H9 (cell line): ENCODE results near the gene ADSS1. TPM values are rescaled to one million over a fixed set of nuclear protein-coding genes. Genes with fewer than 3 reads are reported as not detected.

Experiments
- DNase-seq: peaks from one replicate; pipeline ENCODE4 v3.0.0-alpha.2; 2017
- H2AFZ ChIP-seq: one replicate; pipeline ENCODE4 v1.6.1; 2013; ENCODE audit warnings: mild to moderate bottlenecking, low read length, control low read depth, moderate library complexity
- H2AK5ac ChIP-seq: 2 replicates; pipeline ENCODE4 v1.6.1; 2013; ENCODE audit warnings: low read length, control low read depth, mixed read lengths; ENCODE audit not compliant: insufficient read length
- H2BK120ac ChIP-seq: one replicate; pipeline ENCODE4 v1.6.1; 2013; ENCODE audit warnings: low read depth, mild to moderate bottlenecking, low read length, control low read depth, inconsistent platforms; ENCODE audit not compliant: poor library complexity, severe bottlenecking
- H2BK12ac ChIP-seq: 2 replicates; pipeline ENCODE4 v1.6.1; 2013; ENCODE audit warnings: low read length, control low read depth, mixed read lengths, low read depth; ENCODE audit not compliant: insufficient read length
- H2BK15ac ChIP-seq: 2 replicates; pipeline ENCODE4 v1.6.1; 2013; ENCODE audit warnings: low read depth, low read length, control low read depth
- H2BK20ac ChIP-seq: one replicate; pipeline ENCODE4 v1.6.1; 2013; ENCODE audit warnings: low read depth, mild to moderate bottlenecking, low read length, control low read depth, inconsistent platforms; ENCODE audit not compliant: poor library complexity, severe bottlenecking
- H2BK5ac ChIP-seq: 2 replicates; pipeline ENCODE4 v1.6.1; 2013; ENCODE audit warnings: low read length, control low read depth, mixed read lengths; ENCODE audit not compliant: insufficient read length
- H3K14ac ChIP-seq: 2 replicates; pipeline ENCODE4 v1.6.1; 2013; ENCODE audit warnings: low read length, control low read depth; ENCODE audit not compliant: insufficient read depth
- H3K18ac ChIP-seq: 2 replicates; pipeline ENCODE4 v1.6.1; 2013; ENCODE audit warnings: low read depth, mild to moderate bottlenecking, mixed read lengths, low read length, control low read depth; ENCODE audit not compliant: insufficient read length
- H3K23ac ChIP-seq: 2 replicates; pipeline ENCODE4 v1.6.1; 2013; ENCODE audit warnings: low read length, control low read depth, mixed read lengths, low read depth; ENCODE audit not compliant: insufficient read length
- H3K23me2 ChIP-seq: 2 replicates; pipeline ENCODE4 v1.6.1; 2013; ENCODE audit warnings: low read depth, mild to moderate bottlenecking, mixed read lengths, low read length, control low read depth; ENCODE audit not compliant: insufficient read length, poor library complexity, severe bottlenecking
- H3K27ac ChIP-seq: 2 replicates; pipeline ENCODE4 v1.5.1; 2013; ENCODE audit warnings: low read length, control low read depth, mixed read lengths, low read depth; ENCODE audit not compliant: insufficient read length
- H3K27me3 ChIP-seq: 2 replicates; pipeline ENCODE4 v1.6.1; 2013; ENCODE audit warnings: low read length, control low read depth, inconsistent platforms; ENCODE audit not compliant: insufficient read depth
- H3K4ac ChIP-seq: 2 replicates; pipeline ENCODE4 v1.6.1; 2013; ENCODE audit warnings: low read depth, mild to moderate bottlenecking, control low read depth, inconsistent platforms, low read length, moderate library complexity
- H3K4me1 ChIP-seq: 2 replicates; pipeline ENCODE4 v1.6.1; 2013; ENCODE audit warnings: low read length, control low read depth, inconsistent platforms; ENCODE audit not compliant: insufficient read depth
- H3K4me2 ChIP-seq: 2 replicates; pipeline ENCODE4 v1.6.1; 2013; ENCODE audit warnings: low read length, control low read depth, mixed read lengths; ENCODE audit not compliant: insufficient read length, insufficient read depth
- H3K56ac ChIP-seq: 2 replicates; pipeline ENCODE4 v1.6.1; 2013; ENCODE audit warnings: low read depth, mild to moderate bottlenecking, mixed read lengths, low read length, control low read depth; ENCODE audit not compliant: insufficient read length
- H3K79me1 ChIP-seq: 2 replicates; pipeline ENCODE4 v1.6.1; 2013; ENCODE audit warnings: low read depth, mild to moderate bottlenecking, moderate library complexity, low read length, control low read depth, inconsistent platforms; ENCODE audit not compliant: insufficient read depth, poor library complexity, severe bottlenecking
- H3K79me2 ChIP-seq: 2 replicates; pipeline ENCODE4 v1.6.1; 2013; ENCODE audit warnings: low read length, control low read depth, inconsistent platforms; ENCODE audit not compliant: insufficient read depth
- H3K9ac ChIP-seq: 2 replicates; pipeline ENCODE4 v1.6.1; 2013; ENCODE audit warnings: low read length, control low read depth, mixed read lengths; ENCODE audit not compliant: insufficient read length; ENCODE audit errors: extremely low read depth
- H3K9me3 ChIP-seq: one replicate; pipeline ENCODE4 v1.6.1; 2013; ENCODE audit warnings: low read depth, low read length, inconsistent platforms; ENCODE audit not compliant: control insufficient read depth
- H3T11ph ChIP-seq: one replicate; pipeline ENCODE4 v1.6.1; 2013; ENCODE audit warnings: mild to moderate bottlenecking, low read length, control low read depth, inconsistent platforms
- H4K20me1 ChIP-seq: one replicate; pipeline ENCODE4 v1.6.1; 2013; ENCODE audit not compliant: control insufficient read depth, insufficient read length, insufficient read depth
- H4K5ac ChIP-seq: 2 replicates; pipeline ENCODE4 v1.6.1; 2013; ENCODE audit warnings: low read depth, mild to moderate bottlenecking, mixed read lengths, low read length, control low read depth; ENCODE audit not compliant: insufficient read length
- H4K8ac ChIP-seq: replicated peaks from 2 replicates; pipeline ENCODE4 v1.6.1; 2013; ENCODE audit warnings: low read length, control low read depth, mixed read lengths, low read depth; ENCODE audit not compliant: insufficient read length
- H4K91ac ChIP-seq: 2 replicates; pipeline ENCODE4 v1.6.1; 2013; ENCODE audit warnings: low read depth, mild to moderate bottlenecking, moderate library complexity, mixed read lengths, low read length, control low read depth; ENCODE audit not compliant: insufficient read length
- H3K27ac Mint-ChIP-seq, 3 experiments: 2 replicates in 2 of 3; 3 replicates in 1 of 3; pipeline ENCODE4 v1.8.0; 2020 to 2021; ENCODE audit warnings: mixed read lengths in 3 of 3, mild to moderate bottlenecking in 1 of 3, moderate library complexity in 1 of 3
- H3K27me3 Mint-ChIP-seq: 2 replicates; pipeline ENCODE4 v1.8.0; 2021; ENCODE audit warnings: low read depth, mild to moderate bottlenecking, moderate library complexity, mixed read lengths
- H3K36me3 Mint-ChIP-seq, 3 experiments: 2 replicates in 2 of 3; 3 replicates in 1 of 3; pipeline ENCODE4 v1.8.0; 2020 to 2021; ENCODE audit warnings: low read depth in 3 of 3, mixed read lengths in 3 of 3; ENCODE audit not compliant: insufficient read depth in 1 of 3
- H3K4me1 Mint-ChIP-seq, 2 experiments: 2 replicates each; pipeline ENCODE4 v1.8.0; 2020; ENCODE audit warnings: mixed read lengths in 2 of 2
- H3K4me3 Mint-ChIP-seq, 2 experiments: 2 replicates in 1 of 2; 3 replicates in 1 of 2; pipeline ENCODE4 v1.8.0; 2020 to 2021; ENCODE audit warnings: mild to moderate bottlenecking in 2 of 2, mixed read lengths in 2 of 2, moderate library complexity in 1 of 2
- H3K9me3 Mint-ChIP-seq, 2 experiments: 2 replicates in 1 of 2; 3 replicates in 1 of 2; pipeline ENCODE4 v1.8.0; 2020; ENCODE audit warnings: mild to moderate bottlenecking in 2 of 2, mixed read lengths in 2 of 2, moderate library complexity in 1 of 2
- WGBS: extraction: QIAGEN DNeasy Blood & Tissue Kit; methylation state at CpG from one replicate; pipeline ENCODE4 v1.1.7; 2013; ENCODE audit warnings: missing lambda C conversion rate, low lambda C conversion rate, mixed read lengths; ENCODE audit not compliant: insufficient read length; ENCODE audit errors: extremely low coverage; 5-methylcytosine and 5-hydroxymethylcytosine counted together
- total RNA-seq: library from RNA; stranded (reverse); gene quantifications from 2 replicates; pipeline ENCODE4 v1.2.1, GENCODE V29; 2021
- TF ChIP-seq, protein P1 (sequence below): fragments of 200-600 bp; sonication (generic); conservative IDR thresholded peaks from 3 replicates; pipeline ENCODE4 v1.8.0; 2021; ENCODE audit warnings: antibody characterized with exemption, mild to moderate bottlenecking

The ADSS1 gene
- total RNA-seq, 1 experiment from 2014 or later = 8.5 TPM

DNA sequence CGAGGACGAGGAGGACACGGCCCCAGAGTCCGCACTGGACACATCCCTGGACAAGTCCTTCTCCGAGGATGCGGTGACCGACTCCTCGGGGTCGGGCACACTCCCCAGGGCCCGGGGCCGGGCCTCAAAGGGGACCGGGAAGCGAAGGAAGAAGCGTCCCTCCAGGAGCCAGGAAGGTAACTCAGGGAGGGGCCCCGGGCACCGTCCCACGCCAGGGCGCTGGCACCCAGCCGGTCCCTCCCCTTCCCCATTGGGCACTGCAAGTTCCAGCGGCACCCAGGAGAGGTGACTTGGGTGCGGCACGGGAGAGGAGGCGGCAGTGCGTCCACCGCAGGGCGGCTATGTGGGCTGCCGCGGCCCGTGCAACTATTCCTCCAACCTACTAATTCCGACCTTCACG is 9.3 kb upstream of the ADSS1 start:
- DNase-seq = no peak
- Histone ChIP-seq H2BK20ac (no peak overlapping the region), H3K56ac (no peak overlapping the region), H2BK5ac (no peak overlapping the region), H3K18ac (no peak overlapping the region), H2BK120ac (no peak overlapping the region), H3K23ac (no peak overlapping the region), H3K79me1 (no peaks in the 10 kb centered on the region), H3K79me2 (no peaks in the 10 kb centered on the region), H3K23me2 (no peaks in the 10 kb centered on the region), H3K27me3 (no peaks in the 10 kb centered on the region), H3K4me1 (no peaks in the 10 kb centered on the region), H2BK12ac (no peak overlapping the region), H4K91ac (no peak overlapping the region), H2AK5ac (no peak overlapping the region), H2AFZ (no peak overlapping the region), H4K5ac (no peak overlapping the region), H3K4ac (no peak overlapping the region), H4K8ac (no peak overlapping the region), H3K9me3 (no peaks in the 10 kb centered on the region), H3K4me2 (no peak overlapping the region), H2BK15ac (no peak overlapping the region), H4K20me1 (no peaks in the 10 kb centered on the region), H3K9ac (no peak overlapping the region), H3K14ac (no peak overlapping the region), H3T11ph (no peak overlapping the region), H3K27ac (no peak overlapping the region)
- Mint-ChIP-seq H3K27me3 (no peaks in the 10 kb centered on the region; the same call in 1 of the 2 replicates), H3K4me3 (no peak overlapping the region), H3K36me3 (peaks cover 5 to 37% (median 30%) of the 10 kb centered on the region in 3 experiments; a peak in 6 of 7 replicates), H3K9me3 (no peaks in the 10 kb centered on the region; a peak in 1 of 5 replicates), H3K4me1 (no peaks in the 10 kb centered on the region), H3K27ac (no peak overlapping the region)
- TF ChIP-seq, protein P1, sequence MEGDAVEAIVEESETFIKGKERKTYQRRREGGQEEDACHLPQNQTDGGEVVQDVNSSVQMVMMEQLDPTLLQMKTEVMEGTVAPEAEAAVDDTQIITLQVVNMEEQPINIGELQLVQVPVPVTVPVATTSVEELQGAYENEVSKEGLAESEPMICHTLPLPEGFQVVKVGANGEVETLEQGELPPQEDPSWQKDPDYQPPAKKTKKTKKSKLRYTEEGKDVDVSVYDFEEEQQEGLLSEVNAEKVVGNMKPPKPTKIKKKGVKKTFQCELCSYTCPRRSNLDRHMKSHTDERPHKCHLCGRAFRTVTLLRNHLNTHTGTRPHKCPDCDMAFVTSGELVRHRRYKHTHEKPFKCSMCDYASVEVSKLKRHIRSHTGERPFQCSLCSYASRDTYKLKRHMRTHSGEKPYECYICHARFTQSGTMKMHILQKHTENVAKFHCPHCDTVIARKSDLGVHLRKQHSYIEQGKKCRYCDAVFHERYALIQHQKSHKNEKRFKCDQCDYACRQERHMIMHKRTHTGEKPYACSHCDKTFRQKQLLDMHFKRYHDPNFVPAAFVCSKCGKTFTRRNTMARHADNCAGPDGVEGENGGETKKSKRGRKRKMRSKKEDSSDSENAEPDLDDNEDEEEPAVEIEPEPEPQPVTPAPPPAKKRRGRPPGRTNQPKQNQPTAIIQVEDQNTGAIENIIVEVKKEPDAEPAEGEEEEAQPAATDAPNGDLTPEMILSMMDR = no peak
- WGBS = no CpG with 5 or more reads among the region's 31 CpGs
